ENCODE measurements around the gene BCL2L12. TPM values are rescaled to one million over a fixed set of nuclear protein-coding genes. Genes with fewer than 3 reads are reported as not detected.

The BCL2L12 gene
- total RNA-seq, 1 experiment from 2014 or later = 145 TPM

DNA sequence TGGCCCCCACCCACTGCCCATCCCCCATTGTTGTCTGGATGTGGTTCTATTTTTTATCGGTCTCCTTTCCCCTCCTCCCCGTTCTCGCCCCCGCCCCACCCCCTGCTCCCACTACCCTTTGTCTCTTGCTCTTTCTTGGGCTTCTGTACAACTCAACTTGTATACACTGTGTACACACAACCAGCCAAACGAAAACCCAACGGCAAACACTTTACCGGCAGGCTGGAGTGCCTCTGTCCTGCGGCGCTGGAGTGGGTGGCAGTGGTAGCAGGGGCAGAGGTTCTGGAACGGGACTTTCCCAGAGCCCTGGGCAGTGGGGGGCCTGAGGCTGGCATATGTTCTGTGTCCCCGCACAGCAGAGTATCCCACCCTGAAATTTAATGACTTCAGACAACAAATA, 39.5 kb upstream of the BCL2L12 start:
- peaks cover 4 to 7% of the 10 kb centered on the region in 2 experiments for H3K4me1 Mint-ChIP-seq

More for the DNA sequence above, 39.5 kb upstream of the BCL2L12 start:
- Mint-ChIP-seq H3K4me3 (no peak overlapping the region), H3K9me3 (no peaks in the 10 kb centered on the region), H3K36me3 (ENCODE audit: insufficient read depth in 1 of 3, low read depth in 3 of 3) (peaks cover 29 to 56% (median 55%) of the 10 kb centered on the region in 3 experiments), H3K27ac (no peak overlapping the region), H3K27me3 (ENCODE audit: low read depth) (no peaks in the 10 kb centered on the region; the same call in 1 of the 2 replicates)
- H2AK5ac ChIP-seq (ENCODE audit: insufficient read length, low read length) = no peak overlapping the region
- H4K8ac ChIP-seq (replicated peaks; ENCODE audit: insufficient read length, low read depth, low read length) = no peak overlapping the region
- H2BK20ac ChIP-seq (ENCODE audit: low read depth, low read length, poor library complexity, severe bottlenecking) = no peak overlapping the region
- no peak overlapping the region for H3K27ac ChIP-seq (ENCODE audit: insufficient read length, low read depth, low read length)
- DNase-seq = no peak
- no peak overlapping the region for H3K4ac ChIP-seq (ENCODE audit: low read depth, low read length)
- H3K23ac ChIP-seq (ENCODE audit: insufficient read length, low read depth, low read length) = no peak overlapping the region
- H3T11ph ChIP-seq (ENCODE audit: low read length) = no peak overlapping the region
- no peaks in the 10 kb centered on the region for H3K27me3 ChIP-seq (ENCODE audit: insufficient read depth, low read length)
- H3K14ac ChIP-seq (ENCODE audit: insufficient read depth, low read length) = no peak overlapping the region
- H2AFZ ChIP-seq (ENCODE audit: low read length) = no peak overlapping the region
- TF ChIP-seq, protein P1, sequence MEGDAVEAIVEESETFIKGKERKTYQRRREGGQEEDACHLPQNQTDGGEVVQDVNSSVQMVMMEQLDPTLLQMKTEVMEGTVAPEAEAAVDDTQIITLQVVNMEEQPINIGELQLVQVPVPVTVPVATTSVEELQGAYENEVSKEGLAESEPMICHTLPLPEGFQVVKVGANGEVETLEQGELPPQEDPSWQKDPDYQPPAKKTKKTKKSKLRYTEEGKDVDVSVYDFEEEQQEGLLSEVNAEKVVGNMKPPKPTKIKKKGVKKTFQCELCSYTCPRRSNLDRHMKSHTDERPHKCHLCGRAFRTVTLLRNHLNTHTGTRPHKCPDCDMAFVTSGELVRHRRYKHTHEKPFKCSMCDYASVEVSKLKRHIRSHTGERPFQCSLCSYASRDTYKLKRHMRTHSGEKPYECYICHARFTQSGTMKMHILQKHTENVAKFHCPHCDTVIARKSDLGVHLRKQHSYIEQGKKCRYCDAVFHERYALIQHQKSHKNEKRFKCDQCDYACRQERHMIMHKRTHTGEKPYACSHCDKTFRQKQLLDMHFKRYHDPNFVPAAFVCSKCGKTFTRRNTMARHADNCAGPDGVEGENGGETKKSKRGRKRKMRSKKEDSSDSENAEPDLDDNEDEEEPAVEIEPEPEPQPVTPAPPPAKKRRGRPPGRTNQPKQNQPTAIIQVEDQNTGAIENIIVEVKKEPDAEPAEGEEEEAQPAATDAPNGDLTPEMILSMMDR (conservative IDR thresholded peaks at IDR 0.05) = no peak
- no peaks in the 10 kb centered on the region for H3K9me3 ChIP-seq (ENCODE audit: control insufficient read depth, low read depth, low read length)
- H2BK120ac ChIP-seq (ENCODE audit: low read depth, low read length, poor library complexity, severe bottlenecking) = no peak overlapping the region
- H3K4me2 ChIP-seq (ENCODE audit: insufficient read depth, insufficient read length, low read length) = no peak overlapping the region
- H3K4me1 ChIP-seq (ENCODE audit: insufficient read depth, low read length) = no peaks in the 10 kb centered on the region
- H4K20me1 ChIP-seq (ENCODE audit: control insufficient read depth, insufficient read depth, insufficient read length) = peaks cover 2% of the 10 kb centered on the region
- H3K9ac ChIP-seq (ENCODE audit: extremely low read depth, insufficient read length, low read length) = no peak overlapping the region
- H2BK12ac ChIP-seq (ENCODE audit: insufficient read length, low read depth, low read length) = no peak overlapping the region
- H4K91ac ChIP-seq (ENCODE audit: insufficient read length, low read depth, low read length) = no peak overlapping the region
- H3K56ac ChIP-seq (ENCODE audit: insufficient read length, low read depth, low read length) = no peak overlapping the region
- H4K5ac ChIP-seq (ENCODE audit: insufficient read length, low read depth, low read length) = no peak overlapping the region
- H2BK5ac ChIP-seq (ENCODE audit: insufficient read length, low read length) = no peak overlapping the region
- no peak overlapping the region for H2BK15ac ChIP-seq (ENCODE audit: low read depth, low read length)
- H3K79me2 ChIP-seq (ENCODE audit: insufficient read depth, low read length) = no peaks in the 10 kb centered on the region
- no peaks in the 10 kb centered on the region for H3K23me2 ChIP-seq (ENCODE audit: insufficient read length, low read depth, low read length, poor library complexity, severe bottlenecking)
- H3K18ac ChIP-seq (ENCODE audit: insufficient read length, low read depth, low read length) = no peak overlapping the region
- no CpG with 5 or more reads among the region's 11 CpGs for WGBS (ENCODE audit: extremely low coverage, insufficient read length, low lambda C conversion rate)
- no peaks in the 10 kb centered on the region for H3K79me1 ChIP-seq (ENCODE audit: insufficient read depth, low read depth, low read length, poor library complexity, severe bottlenecking)
